Fibroblast of gingiva (primary cell): ENCODE measurements around the gene LKAAEAR1.

ENCODE experiments used
- DNase-seq: peaks from one replicate; pipeline ENCODE4 v3.0.0-alpha.2; 2011; ENCODE audit warnings: low read depth

The LKAAEAR1 gene

GRCh38 chr20:64110411-64111068 lies 26.3 kb upstream of the LKAAEAR1 start:
- DNase-seq = no peak

GRCh38 chr20:64109831-64110391 lies 25.7 kb upstream of the LKAAEAR1 start:
- DNase-seq = no peak

GRCh38 chr20:64108731-64109681 lies 24.8 kb upstream of the LKAAEAR1 start:
- no peak for DNase-seq

- no peak for DNase-seq
These were observed 23.7 kb upstream of the LKAAEAR1 start for GRCh38 chr20:64107736-64108457.

DNA sequence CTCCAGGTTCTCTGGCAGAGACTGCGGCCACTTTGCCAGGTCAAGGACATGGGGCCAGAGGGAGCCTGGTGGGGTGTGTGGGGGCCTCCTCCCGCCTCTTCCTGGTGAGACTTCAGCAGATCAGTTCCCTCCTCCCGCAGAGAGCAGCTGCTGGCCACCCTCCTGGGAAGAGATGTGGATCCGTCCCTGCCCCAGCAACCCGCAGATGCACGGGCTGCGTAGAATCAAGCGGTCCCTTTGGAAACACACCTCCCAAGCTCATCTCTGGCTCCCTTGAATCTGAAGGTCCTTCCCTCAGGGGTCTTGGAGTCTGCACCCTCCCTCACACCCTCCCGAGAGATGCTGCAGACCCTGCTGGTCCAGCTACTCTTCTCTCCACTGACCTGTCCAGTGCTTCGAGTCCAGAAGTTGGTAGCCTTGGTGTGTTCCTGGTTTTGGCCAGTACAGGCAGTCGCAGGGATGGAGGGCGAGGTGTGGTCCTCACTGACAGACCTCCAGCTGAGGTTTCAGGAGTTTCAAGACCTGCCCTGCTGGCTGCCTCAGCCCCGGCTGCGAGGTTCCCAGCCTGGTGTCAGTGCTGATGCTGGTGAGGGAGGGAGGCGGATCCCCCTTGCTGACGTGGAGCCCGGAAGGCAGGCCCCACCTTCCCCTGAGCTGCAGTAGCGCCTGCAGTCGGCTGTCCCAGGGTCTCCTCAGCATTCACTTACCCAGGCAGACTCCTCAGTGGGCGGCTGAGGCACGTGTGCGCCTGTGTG lies 23.0 kb upstream of the LKAAEAR1 start, which contains the start of gene NPBWR2:
TSS of gene NPBWR2 (minus strand) at position 585 of the 755 bp plus-strand sequence. CDS start 734 bp downstream, outside the sequence.
- DNase-seq = no peak

DNA sequence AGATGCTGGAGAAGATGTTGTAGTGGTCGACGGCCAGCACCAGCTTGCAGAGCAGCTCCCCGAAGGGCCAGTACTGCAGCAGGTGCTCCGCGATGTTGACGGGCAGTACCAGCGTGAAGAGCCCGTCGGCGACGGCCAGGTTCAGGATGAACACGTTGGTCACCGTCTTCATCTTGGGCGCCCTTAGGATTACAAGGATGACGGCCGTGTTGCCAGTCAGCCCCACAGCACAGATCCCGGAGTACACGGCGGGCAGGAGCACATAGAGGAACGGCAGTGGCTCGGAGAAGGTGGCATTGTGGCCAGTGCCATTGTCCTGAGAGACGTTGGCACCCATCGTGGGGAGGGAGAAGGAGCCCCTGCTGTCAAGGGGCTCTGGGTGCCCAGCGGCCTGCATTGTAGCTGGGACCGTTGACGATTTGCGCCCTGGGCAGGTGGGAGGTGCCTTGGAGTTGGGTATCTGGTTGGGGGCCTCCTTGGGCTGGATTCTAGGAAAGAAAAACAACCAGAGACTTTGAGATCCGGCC lies 22.3 kb upstream of the LKAAEAR1 start:
- no peak for DNase-seq

DNA sequence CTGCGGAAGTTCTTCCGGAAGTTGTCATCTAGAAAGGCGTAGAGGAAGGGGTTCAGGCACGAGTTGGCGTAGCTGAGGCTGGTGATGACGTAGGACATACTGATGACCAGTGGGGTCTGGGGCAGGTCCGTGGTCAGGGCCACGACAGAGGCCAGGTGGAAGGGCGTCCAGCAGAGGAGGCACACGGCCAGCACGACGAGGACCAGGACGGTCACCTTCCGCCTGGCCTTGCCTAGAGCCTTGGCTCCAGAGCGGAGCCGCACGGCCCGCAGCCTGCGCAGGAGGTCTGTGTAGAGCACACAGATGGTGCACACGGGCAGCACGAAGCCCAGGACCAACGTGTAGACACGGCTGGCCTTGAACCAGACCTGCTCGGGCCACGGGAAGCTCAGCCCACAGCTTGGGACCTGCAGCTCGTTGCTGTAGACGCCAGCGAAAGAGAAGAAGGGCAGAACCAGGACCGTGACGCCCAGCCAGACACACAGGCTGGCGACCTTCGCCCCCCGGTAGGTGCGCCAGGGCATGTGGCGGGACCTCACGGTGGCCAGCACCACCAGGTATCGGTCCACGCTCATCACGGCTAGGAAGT lies 21.7 kb upstream of the LKAAEAR1 start:
- no peak for DNase-seq

DNA sequence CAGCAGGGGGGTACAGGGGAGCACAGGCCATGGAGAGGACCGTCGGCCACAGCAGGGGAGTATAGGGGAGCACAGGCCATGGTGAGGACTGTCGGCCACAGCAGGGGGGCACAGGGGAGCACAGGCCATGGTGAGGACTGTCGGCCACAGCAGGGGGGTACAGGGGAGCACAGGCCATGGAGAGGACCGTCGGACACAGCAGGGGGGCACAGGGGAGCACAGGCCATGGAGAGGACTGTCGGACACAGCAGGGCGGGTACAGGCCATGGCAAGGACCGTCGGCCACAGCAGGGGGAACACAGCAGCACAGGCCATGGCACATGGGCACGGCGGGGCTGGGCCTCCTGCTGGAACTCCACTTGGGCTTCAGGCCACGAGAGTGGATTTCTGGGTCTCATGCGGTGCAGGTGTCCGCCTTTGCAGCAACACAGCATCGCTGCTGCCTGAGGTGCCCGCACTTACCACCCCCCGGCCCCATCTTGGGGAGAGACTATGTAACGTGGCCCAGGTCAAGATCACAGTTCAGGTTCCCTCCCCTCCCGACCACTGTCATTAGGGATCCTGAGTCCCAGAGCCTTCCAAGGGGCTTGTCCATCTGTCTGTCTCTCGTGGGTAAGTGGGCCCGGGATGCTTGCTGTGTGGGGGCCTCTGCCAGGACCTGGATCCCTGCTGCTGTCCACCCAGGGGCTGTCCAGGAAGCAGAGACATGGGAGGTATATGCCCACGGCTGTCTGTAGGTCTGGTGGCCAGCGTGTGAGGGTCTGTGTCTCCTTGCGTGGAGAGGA lies 20.7 kb upstream of the LKAAEAR1 start:
- DNase-seq = no peak

DNA sequence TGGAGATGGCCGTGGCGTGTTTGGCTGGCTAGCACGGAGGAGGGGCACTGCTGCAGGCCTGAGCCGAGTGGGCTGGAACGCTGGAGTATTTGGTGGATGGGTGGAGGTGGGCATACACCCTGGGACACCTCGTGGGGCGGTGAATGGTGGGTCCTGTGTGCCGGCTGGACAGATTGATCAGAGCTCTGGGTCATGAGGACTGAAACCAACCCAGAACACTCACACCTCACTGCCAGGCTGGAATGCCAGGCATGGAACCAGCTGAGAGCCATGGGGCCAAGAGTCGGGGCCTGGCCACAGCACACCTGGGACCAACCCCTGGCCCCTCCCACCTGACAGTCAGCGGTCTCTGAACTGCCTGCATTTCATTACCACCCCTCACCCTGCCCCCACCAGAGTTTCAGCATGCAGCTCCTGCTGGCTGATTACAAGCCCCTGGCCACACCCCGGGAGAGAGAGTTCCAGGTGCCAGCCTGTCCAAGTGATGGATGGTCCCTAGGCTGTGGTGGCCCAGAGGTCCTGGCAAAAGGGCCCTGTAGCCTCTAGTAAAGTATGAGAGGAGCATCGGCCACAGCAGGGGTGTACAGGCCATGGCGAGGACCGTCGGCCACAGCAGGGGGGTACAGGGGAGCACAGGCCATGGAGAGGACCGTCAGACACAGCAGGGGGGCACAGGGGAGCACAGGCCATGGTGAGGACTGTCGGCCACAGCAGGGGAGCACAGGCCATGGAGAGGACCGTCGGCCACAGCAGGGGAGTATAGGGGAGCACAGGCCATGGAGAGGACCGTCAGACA lies 19.9 kb upstream of the LKAAEAR1 start:
- no peak for DNase-seq

DNA sequence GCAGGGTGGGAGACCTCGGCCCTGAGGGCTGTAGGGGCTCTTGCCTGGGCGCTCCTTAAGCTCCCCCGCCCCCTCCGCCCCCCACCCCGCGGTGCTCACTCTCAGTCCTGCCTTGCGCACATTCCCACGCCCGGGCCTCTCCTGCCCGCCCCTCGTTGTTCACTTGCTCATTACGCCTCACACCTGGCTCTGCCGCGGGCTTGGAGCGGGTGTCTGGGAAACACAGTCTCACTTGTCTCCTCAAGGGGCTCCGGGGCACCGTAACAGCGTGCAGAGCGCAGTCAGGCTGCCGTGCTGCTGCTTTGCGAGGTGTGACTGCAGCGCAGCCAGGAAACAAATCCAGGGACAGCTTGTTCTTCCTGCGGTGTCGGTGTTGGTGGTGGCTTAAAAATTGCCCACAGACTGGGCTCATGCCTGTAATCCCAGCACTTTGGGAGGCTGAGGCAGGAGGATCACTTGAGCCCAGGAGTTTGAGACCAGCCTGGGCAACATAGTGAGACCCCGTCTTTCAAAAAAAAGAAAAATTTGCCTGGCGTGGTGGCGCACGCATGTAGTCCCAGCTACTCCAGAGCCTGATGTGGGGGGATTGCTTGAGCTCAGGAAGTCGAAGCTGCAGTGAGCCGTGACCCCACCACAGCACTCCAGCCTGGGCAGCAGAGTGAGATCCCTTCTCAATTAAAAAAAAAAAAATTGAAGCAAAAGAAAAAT lies 18.6 kb upstream of the LKAAEAR1 start:
- no peak for DNase-seq

GRCh38 chr20:64101731-64102621 lies 17.8 kb upstream of the LKAAEAR1 start:
- no peak for DNase-seq

- no peak for DNase-seq
These were observed 16.9 kb upstream of the LKAAEAR1 start for GRCh38 chr20:64100946-64101688.

DNA sequence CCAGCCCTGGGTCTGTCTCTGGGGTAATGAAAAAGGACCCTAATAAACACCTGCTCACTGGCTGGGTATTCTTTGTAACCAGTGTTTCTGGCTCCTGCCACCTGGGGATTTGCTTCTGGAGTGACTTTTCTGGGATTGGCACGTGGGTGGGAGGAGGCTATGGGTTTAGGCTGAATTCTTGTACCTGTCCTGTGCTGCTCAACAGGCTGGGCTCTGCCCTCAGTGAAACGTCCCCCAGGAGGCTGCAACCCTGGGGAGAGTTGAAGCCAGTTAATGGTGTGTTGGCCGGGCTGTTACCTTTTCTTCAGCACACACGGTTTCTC lies 16.3 kb upstream of the LKAAEAR1 start:
- DNase-seq = no peak

DNA sequence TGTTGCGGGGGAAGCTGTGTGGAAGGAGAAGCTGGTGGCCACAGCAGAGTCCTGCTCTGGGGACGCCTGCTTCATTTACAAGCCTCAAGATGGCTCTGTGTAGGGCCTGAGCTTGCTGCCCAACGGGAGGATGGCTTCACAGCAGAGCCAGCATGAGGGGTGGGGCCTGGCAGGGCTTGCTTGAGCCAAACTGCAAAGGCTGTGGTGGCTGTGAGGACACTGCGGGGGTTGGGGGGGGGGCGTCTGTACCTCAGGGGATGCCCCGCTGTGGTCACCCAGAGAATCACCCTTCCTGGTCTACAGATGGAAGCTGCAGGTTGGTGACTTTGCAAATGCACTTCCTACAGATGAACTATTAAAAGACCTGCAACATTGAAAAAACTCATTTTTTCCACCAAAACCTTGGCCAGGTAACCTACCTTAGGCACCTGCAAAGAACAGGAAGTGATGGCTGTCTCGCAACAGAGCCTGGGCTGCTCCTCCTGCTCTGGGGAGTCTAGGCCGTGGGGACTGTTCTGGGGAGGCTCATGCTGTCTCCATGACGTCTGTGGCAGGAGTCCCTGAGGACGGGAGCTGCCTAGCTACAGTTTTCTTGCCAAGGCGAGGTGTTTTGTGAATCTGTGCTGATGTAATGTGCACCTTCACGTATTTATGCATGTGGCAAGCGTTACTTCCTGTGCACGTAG lies 15.8 kb upstream of the LKAAEAR1 start:
- no peak for DNase-seq

- no peak for DNase-seq
These were observed 15.0 kb upstream of the LKAAEAR1 start for GRCh38 chr20:64099086-64099786.
